ENCODE results near the gene RUNX1.

The RUNX1 gene

DNA sequence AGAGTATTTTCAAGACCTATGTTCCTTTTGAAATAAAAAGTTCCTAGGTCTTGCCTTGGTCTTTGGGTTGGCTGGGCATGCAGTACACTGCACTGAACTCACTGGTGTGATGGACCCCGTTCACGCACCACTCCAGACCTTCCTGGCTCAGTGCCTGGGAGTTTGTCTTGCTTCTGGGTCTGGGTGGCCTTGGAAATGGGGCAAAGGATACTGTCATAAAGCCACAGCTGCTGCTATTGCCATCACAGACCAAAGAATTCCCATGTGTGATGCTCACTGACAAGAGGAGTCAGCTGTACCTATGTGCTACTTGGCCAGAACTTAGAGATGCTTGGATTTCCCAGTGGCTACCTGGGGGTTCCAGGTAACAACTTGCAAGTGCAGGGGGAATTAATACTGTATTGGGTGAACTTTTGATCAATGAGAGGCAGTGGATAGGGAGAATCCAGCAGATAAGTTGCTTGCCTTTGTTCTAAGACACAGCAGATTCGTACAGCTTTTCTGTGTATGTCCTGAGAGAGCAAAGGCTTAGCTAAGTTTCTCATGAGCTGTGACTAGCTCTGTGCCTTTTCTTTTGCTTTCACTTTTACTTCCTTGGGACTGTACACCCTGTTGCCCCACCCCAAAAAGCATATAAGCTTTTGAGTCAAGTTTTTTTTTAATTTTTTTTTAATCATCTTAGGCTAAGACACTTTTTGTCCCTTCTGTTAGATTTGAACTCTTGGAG is 115.3 kb downstream of the RUNX1 start:
- H3K9ac ChIP-seq (ENCODE audit: low read depth, low read length) = no peak overlapping the region
- H3K4me3 ChIP-seq (ENCODE audit: low read length) = no peak overlapping the region
- H3K4me1 ChIP-seq (ENCODE audit: insufficient read depth, low read length) = no peaks in the 10 kb centered on the region
- H3K27me3 ChIP-seq (ENCODE audit: insufficient read depth, low read length) = no peaks in the 10 kb centered on the region; the same call in 1 of the 2 replicates
- no peaks in the 10 kb centered on the region for H3K36me3 ChIP-seq (ENCODE audit: insufficient read depth, low read depth, low read length)
- no peak overlapping the region for H3K27ac ChIP-seq (ENCODE audit: low read length)
- no peaks in the 10 kb centered on the region for H3K9me3 ChIP-seq (ENCODE audit: insufficient read depth, low read depth, low read length)

DNA sequence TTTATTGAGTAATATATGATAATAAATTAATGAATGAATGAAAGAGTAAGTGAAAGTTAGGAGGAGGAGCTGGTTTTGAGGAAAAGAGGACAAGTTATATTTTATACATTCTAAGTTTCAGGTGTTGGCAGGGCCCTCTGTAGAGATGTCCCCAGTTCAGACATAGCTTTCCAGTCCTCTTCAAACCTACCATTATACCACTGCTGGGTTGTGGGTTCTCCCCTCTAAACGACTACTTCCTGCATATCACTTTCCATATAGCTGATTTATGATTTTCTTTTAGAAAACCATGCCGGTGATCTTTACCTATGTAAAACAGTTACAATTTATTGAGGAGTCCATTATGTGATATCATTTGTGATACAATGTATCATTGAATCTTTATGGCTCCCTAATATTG is 116.9 kb downstream of the RUNX1 start:
- H3K4me3 ChIP-seq (ENCODE audit: low read length) = no peak overlapping the region
- no peaks in the 10 kb centered on the region for H3K36me3 ChIP-seq (ENCODE audit: insufficient read depth, low read depth, low read length)
- H3K9me3 ChIP-seq (ENCODE audit: insufficient read depth, low read depth, low read length) = no peaks in the 10 kb centered on the region
- H3K4me1 ChIP-seq (ENCODE audit: insufficient read depth, low read length) = no peaks in the 10 kb centered on the region
- no peak overlapping the region for H3K27ac ChIP-seq (ENCODE audit: low read length)
- H3K9ac ChIP-seq (ENCODE audit: low read depth, low read length) = no peak overlapping the region
- H3K27me3 ChIP-seq (ENCODE audit: insufficient read depth, low read length) = no peaks in the 10 kb centered on the region; the same call in 1 of the 2 replicates

DNA sequence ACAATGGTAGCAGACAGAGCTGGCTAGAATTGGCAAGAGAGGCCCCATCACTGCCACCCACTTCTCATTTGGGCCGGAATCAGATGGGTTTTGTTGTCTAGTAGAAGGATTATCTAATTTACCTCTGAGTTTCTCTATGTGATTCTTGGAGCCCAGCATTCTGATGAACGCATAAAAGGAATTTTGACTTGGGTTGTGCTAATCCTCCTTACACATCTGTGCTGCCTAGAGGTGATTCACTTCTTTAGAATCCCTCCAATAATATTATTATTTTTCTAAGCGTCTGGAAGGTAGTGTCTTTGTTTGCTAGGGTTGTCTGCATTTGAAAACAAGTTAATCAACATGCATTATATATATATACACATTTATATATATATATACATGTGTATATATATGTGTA is 118.1 kb downstream of the RUNX1 start:
- Histone ChIP-seq H3K27me3 (ENCODE audit: insufficient read depth, low read length) (no peaks in the 10 kb centered on the region; the same call in 1 of the 2 replicates), H3K9me3 (ENCODE audit: insufficient read depth, low read depth, low read length) (no peaks in the 10 kb centered on the region), H3K36me3 (ENCODE audit: insufficient read depth, low read depth, low read length) (no peaks in the 10 kb centered on the region), H3K4me3 (ENCODE audit: low read length) (no peak overlapping the region), H3K9ac (ENCODE audit: low read depth, low read length) (no peak overlapping the region), H3K27ac (ENCODE audit: low read length) (no peak overlapping the region), H3K4me1 (ENCODE audit: insufficient read depth, low read length) (no peaks in the 10 kb centered on the region)

DNA sequence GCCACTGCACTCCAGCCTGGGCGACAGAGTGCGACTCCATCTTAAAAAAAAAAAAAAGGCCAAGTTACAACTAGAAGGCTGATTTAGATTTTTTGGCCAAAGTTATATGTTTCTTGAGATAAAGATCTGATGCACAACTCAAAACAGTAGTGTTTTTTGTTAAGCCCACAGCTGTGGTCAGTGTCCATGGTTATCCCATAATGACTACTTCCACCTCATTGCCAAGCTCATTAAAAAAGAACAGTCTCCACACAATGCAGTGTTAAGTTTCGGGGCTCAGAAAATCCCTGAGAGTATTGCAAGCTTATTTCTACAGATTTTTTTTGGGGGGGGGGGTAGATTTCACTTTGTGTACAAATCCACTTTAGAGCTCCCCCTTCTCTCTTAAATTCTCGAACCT is 120.5 kb downstream of the RUNX1 start:
- Histone ChIP-seq H3K9ac (ENCODE audit: low read depth, low read length) (no peak overlapping the region), H3K27me3 (ENCODE audit: insufficient read depth, low read length) (no peaks in the 10 kb centered on the region), H3K4me1 (ENCODE audit: insufficient read depth, low read length) (no peaks in the 10 kb centered on the region), H3K4me3 (ENCODE audit: low read length) (no peak overlapping the region), H3K9me3 (ENCODE audit: insufficient read depth, low read depth, low read length) (no peaks in the 10 kb centered on the region), H3K36me3 (ENCODE audit: insufficient read depth, low read depth, low read length) (no peaks in the 10 kb centered on the region), H3K27ac (ENCODE audit: low read length) (no peak overlapping the region)

DNA sequence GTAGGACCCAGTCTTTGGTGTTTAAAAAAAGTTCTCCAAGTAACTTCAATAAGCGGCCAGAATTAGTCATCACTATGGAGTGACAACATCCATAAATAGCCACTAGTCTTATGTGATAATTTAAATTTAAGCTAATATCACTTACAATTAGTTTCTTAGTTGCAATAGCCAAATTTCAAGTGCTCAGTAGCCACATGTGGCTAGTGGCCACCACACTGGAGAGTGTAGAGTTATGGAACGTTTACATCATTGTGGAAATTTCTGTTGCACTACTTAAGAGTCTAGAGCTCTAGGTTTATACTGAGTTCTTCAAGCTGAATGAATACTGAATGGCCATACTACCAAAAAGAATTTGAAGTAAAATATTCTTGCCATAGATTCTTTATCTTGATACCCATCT is 121.1 kb downstream of the RUNX1 start:
- Histone ChIP-seq H3K27me3 (ENCODE audit: insufficient read depth, low read length) (no peaks in the 10 kb centered on the region), H3K36me3 (ENCODE audit: insufficient read depth, low read depth, low read length) (no peaks in the 10 kb centered on the region), H3K4me3 (ENCODE audit: low read length) (no peak overlapping the region), H3K9me3 (ENCODE audit: insufficient read depth, low read depth, low read length) (no peaks in the 10 kb centered on the region), H3K27ac (ENCODE audit: low read length) (no peak overlapping the region), H3K9ac (ENCODE audit: low read depth, low read length) (no peak overlapping the region), H3K4me1 (ENCODE audit: insufficient read depth, low read length) (no peaks in the 10 kb centered on the region)

DNA sequence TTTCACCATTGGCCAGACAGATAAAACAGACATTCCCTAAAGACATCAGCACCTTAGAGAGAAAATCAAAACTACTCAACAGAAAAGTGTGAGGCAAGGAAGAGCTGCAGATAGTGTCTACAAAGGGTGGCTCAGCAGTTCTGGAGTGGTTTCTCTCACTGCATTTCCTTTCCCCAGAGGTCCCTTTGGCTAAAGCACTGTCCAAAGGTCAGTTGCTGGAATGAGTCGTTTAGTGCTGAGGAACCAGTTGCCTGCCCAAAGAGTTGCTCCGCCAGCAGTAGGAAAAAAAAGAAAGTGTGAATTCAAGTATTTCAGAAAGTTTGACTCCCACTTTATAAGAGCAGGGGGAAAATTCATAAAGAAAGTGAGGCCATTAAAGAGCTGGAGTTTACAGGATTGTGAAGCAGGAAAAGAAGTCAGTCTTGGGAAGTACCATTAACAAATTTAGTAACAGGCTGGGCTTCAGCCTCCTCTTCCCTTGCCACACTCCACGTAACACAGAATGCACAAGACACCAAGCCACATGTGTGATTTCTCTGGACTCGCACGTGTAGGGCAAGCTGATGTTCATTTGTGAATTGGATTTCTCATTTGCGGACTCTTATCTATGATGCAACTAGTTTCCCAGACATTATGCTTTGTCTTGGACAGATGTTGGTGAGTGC is 122.2 kb downstream of the RUNX1 start:
- Histone ChIP-seq H3K9me3 (ENCODE audit: insufficient read depth, low read depth, low read length) (no peaks in the 10 kb centered on the region), H3K4me1 (ENCODE audit: insufficient read depth, low read length) (no peaks in the 10 kb centered on the region), H3K9ac (ENCODE audit: low read depth, low read length) (no peak overlapping the region), H3K27ac (ENCODE audit: low read length) (no peak overlapping the region), H3K36me3 (ENCODE audit: insufficient read depth, low read depth, low read length) (no peaks in the 10 kb centered on the region), H3K27me3 (ENCODE audit: insufficient read depth, low read length) (no peaks in the 10 kb centered on the region), H3K4me3 (ENCODE audit: low read length) (no peak overlapping the region)

DNA sequence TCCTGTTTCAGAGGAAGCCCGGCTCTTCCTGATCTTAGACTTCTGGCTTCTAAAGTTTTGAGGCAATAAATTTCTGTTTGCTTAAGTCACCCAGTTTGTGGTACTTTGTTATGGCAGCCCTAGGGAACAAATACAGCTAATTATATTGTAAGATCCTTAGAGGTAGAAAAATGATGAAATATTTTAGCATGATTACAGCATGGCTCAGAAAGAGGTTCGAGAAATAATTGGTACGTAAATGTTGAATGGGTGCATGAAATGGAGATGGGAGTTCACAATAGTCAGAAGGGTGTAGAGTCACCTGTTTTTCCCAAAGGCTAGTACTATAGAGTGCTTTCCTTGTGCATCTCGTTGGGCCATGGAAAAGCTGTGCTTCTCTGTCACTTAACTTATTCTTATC is 123.5 kb downstream of the RUNX1 start:
- Histone ChIP-seq H3K36me3 (ENCODE audit: insufficient read depth, low read depth, low read length) (no peaks in the 10 kb centered on the region), H3K9me3 (ENCODE audit: insufficient read depth, low read depth, low read length) (no peaks in the 10 kb centered on the region), H3K9ac (ENCODE audit: low read depth, low read length) (no peak overlapping the region), H3K27me3 (ENCODE audit: insufficient read depth, low read length) (no peaks in the 10 kb centered on the region), H3K27ac (ENCODE audit: low read length) (no peak overlapping the region), H3K4me1 (ENCODE audit: insufficient read depth, low read length) (no peaks in the 10 kb centered on the region), H3K4me3 (ENCODE audit: low read length) (no peak overlapping the region)

DNA sequence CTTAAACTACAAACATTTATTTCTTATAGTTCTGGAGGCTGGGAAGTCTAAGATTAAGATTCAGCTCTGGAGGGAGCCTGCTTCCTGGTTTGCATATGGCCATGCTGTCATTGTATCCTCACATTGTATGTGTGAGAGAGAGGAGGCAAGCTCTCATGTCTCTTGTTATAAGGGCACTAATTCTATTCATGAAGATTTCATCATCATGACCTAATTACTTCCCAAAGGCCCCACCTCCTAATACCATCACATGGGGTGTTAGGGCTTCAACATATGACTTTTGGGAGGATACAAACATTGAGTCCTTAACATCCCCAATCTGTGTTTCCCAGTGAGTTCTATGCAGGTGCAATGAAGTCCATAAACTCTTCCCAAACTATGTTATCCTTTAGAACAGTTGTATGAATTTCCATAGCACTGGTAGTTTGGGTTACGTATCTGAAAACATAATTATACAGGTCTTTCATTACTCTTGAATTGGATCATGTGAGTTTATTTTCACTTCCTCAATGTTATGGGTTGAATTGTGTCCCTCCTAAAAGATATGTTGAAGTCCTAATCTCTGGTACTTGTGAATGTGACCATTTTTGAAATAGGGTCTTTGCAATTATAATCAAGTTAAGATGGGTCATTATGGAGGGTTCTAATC is 124.2 kb downstream of the RUNX1 start:
- Histone ChIP-seq H3K4me1 (ENCODE audit: insufficient read depth, low read length) (no peaks in the 10 kb centered on the region), H3K36me3 (ENCODE audit: insufficient read depth, low read depth, low read length) (no peaks in the 10 kb centered on the region), H3K27me3 (ENCODE audit: insufficient read depth, low read length) (no peaks in the 10 kb centered on the region), H3K9ac (ENCODE audit: low read depth, low read length) (no peak overlapping the region), H3K4me3 (ENCODE audit: low read length) (no peak overlapping the region), H3K9me3 (ENCODE audit: insufficient read depth, low read depth, low read length) (no peaks in the 10 kb centered on the region), H3K27ac (ENCODE audit: low read length) (no peak overlapping the region)

DNA sequence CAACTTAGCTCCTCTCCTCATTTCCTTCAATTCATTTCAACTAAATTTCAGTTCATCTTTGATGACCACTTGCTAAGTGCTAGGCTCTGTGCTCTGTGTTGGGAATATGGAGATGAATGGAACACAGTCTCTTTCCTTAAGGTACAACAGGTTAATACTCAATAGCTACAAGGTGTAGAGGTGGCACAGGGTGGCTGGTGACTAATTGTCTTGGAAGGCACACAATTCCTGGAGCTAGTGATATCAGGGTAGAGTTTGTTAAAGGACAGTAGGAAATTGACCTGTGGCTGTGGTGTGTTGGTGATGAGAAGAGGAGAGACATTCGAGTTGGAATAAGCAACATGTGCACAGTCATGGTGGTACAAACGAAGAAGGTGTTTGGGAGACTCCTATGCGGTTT is 124.9 kb downstream of the RUNX1 start:
- H3K9ac ChIP-seq (ENCODE audit: low read depth, low read length) = no peak overlapping the region
- H3K27ac ChIP-seq (ENCODE audit: low read length) = no peak overlapping the region
- H3K27me3 ChIP-seq (ENCODE audit: insufficient read depth, low read length) = no peaks in the 10 kb centered on the region
- H3K4me1 ChIP-seq (ENCODE audit: insufficient read depth, low read length) = no peaks in the 10 kb centered on the region
- no peak overlapping the region for H3K4me3 ChIP-seq (ENCODE audit: low read length)
- H3K36me3 ChIP-seq (ENCODE audit: insufficient read depth, low read depth, low read length) = no peaks in the 10 kb centered on the region
- no peaks in the 10 kb centered on the region for H3K9me3 ChIP-seq (ENCODE audit: insufficient read depth, low read depth, low read length)

DNA sequence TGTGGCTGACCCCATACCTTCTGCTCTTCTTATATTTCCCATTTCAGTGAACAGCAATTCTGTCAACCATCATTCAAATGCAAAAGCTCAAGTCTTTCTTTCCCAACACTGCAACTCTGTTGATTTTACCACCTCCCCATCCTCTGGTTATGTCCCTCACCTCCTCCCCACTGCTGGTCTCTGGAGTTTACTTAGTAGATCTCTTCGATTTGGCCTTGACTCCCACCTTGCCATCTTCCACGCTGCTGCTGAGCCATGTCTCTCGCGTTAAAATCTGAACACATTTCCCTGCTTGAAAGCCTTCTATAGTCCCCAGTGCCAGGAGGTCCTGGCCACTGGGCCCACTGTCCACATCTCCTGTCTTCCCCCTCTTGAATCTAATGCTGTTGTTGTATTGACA is 125.5 kb downstream of the RUNX1 start:
- no peaks in the 10 kb centered on the region for H3K9me3 ChIP-seq (ENCODE audit: insufficient read depth, low read depth, low read length)
- no peak overlapping the region for H3K9ac ChIP-seq (ENCODE audit: low read depth, low read length)
- no peaks in the 10 kb centered on the region for H3K4me1 ChIP-seq (ENCODE audit: insufficient read depth, low read length)
- H3K4me3 ChIP-seq (ENCODE audit: low read length) = no peak overlapping the region
- H3K27me3 ChIP-seq (ENCODE audit: insufficient read depth, low read length) = no peaks in the 10 kb centered on the region
- H3K36me3 ChIP-seq (ENCODE audit: insufficient read depth, low read depth, low read length) = no peaks in the 10 kb centered on the region
- H3K27ac ChIP-seq (ENCODE audit: low read length) = no peak overlapping the region

DNA sequence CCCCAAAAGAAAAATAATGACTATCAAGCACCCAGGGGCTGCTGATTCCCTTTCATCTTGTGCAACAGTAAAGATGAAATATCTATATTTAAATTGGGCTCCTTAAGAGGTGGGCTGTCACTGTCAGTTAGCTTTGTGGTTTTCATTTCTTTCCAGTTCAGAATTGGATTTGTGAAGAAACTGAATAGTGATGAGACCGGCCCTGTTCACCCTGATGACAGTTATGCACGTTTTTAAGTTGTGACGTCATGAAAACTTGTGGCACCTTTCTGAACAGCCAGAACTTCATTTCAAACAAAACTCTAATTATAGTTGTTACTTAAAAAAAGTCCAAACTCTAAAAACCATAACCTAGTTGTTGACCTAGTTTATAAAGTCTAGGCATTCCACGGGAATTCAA is 125.9 kb downstream of the RUNX1 start:
- Histone ChIP-seq H3K4me1 (ENCODE audit: insufficient read depth, low read length) (no peaks in the 10 kb centered on the region), H3K9ac (ENCODE audit: low read depth, low read length) (no peak overlapping the region), H3K27me3 (ENCODE audit: insufficient read depth, low read length) (no peaks in the 10 kb centered on the region), H3K9me3 (ENCODE audit: insufficient read depth, low read depth, low read length) (no peaks in the 10 kb centered on the region), H3K36me3 (ENCODE audit: insufficient read depth, low read depth, low read length) (no peaks in the 10 kb centered on the region), H3K4me3 (ENCODE audit: low read length) (no peak overlapping the region), H3K27ac (ENCODE audit: low read length) (no peak overlapping the region)

DNA sequence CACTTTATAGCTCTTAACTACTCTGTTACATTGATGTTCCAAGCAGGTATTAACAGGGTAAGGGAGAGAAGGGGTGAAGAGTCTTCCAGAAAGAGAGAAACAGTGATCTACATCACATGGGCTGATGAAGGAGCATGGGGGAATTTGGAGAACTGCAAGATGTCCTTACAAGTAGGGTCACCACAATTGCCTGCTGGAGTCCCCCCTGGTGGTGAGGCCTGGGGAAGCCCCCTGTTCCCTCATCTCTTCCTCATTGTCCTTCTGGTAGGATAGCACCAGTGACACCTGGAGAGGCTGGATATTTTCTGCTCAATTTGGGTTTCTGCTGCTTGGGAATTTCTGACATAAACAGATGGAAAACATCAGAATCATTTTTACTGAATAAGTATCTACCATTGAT is 126.6 kb downstream of the RUNX1 start:
- Histone ChIP-seq H3K4me3 (ENCODE audit: low read length) (no peak overlapping the region), H3K27ac (ENCODE audit: low read length) (no peak overlapping the region), H3K9me3 (ENCODE audit: insufficient read depth, low read depth, low read length) (no peaks in the 10 kb centered on the region), H3K36me3 (ENCODE audit: insufficient read depth, low read depth, low read length) (no peaks in the 10 kb centered on the region), H3K9ac (ENCODE audit: low read depth, low read length) (no peak overlapping the region), H3K27me3 (ENCODE audit: insufficient read depth, low read length) (no peaks in the 10 kb centered on the region), H3K4me1 (ENCODE audit: insufficient read depth, low read length) (no peaks in the 10 kb centered on the region)
